Upper lobe of left lung (tissue), 6 donors: ENCODE results near the gene SLC35G6. TPM values are rescaled to one million over a fixed set of nuclear protein-coding genes. Genes with fewer than 3 reads are reported as not detected.
"Not testable (repeated sequence)": the region's sequence is repeated elsewhere in the genome, so short reads cannot be mapped to it uniquely, and the experiment has no call there.

Experiments used
- ATAC-seq, 2 donors: fragments of 200-7000 bp; cut with Tn5 transposase; one replicate each; pipeline ENCODE4 v1.9.1; 2022; ENCODE audit warnings: mild to moderate bottlenecking in 2 of 2, moderate library complexity in 2 of 2; ENCODE audit not compliant: low FRiP score in 2 of 2
- DNase-seq, 2 donors: peaks; one replicate each; pipeline ENCODE4 v3.0.0-alpha.2; 2019 to 2020
- H3K27ac ChIP-seq, 4 donors: fragments of 200-600 bp; sonication (generic); one replicate each; pipeline ENCODE4 v1.5.1; 2016 to 2019
- H3K27me3 ChIP-seq, 4 donors: fragments of 200-600 bp; sonication (generic); one replicate each; pipeline ENCODE4 v1.5.1; 2017 to 2019
- H3K36me3 ChIP-seq, 4 donors: fragments of 200-600 bp; sonication (generic); one replicate each; pipeline ENCODE4 v1.5.1; 2016 to 2019
- H3K4me1 ChIP-seq, 4 donors: fragments of 200-600 bp; sonication (generic); one replicate each; pipeline ENCODE4 v1.5.1; 2018 to 2019
- H3K4me3 ChIP-seq, 4 donors: fragments of 200-600 bp; sonication (generic); one replicate each; pipeline ENCODE4 v1.5.1; 2017 to 2019; ENCODE audit warnings: mild to moderate bottlenecking in 2 of 4, moderate library complexity in 1 of 4
- H3K9me3 ChIP-seq, 4 donors: fragments of 200-600 bp; sonication (generic); one replicate each; pipeline ENCODE4 v1.5.1; 2018 to 2019
- EP300 ChIP-seq, 4 donors: sonication (generic); formaldehyde crosslinking; IDR thresholded peaks; one replicate each; pipeline ENCODE4 v1.5.1; 2017; ENCODE audit warnings: antibody characterized with exemption in 4 of 4, control low read depth in 2 of 4
- POLR2A ChIP-seq, 4 donors: fragments of 450-650 bp; IDR thresholded peaks; one replicate each; pipeline ENCODE4 v1.5.1; 2016 to 2017; ENCODE audit warnings: antibody characterized with exemption in 4 of 4, mild to moderate bottlenecking in 2 of 4
- POLR2AphosphoS5 ChIP-seq, 2 donors: sonication (generic); formaldehyde crosslinking; IDR thresholded peaks; one replicate each; pipeline ENCODE4 v1.5.1; 2017; ENCODE audit warnings: antibody characterized with exemption in 2 of 2
- WGBS, 2 donors: methylation state at CpG; one replicate each; pipeline ENCODE4 v1.1.5; 2017 to 2018; 5-methylcytosine and 5-hydroxymethylcytosine counted together
- total RNA-seq, 6 donors: library from RNA; depleted of rRNA in 4 of 6; stranded (reverse); fragments of >200 nt in 4 of 6; gene quantifications; one replicate each; pipeline versions ENCODE4 v1.1.0 to v1.2.1, GENCODE V29; 2016 to 2021
- TF ChIP-seq, protein P1 (sequence below), 6 experiments: fragments of 450-650 bp in 4 of 6; fragments of 200-600 bp in 2 of 6; sonication (generic) in 2 of 6; IDR thresholded peaks; one replicate each; pipeline ENCODE4 v1.5.1; 2016 to 2019; ENCODE audit warnings: antibody characterized with exemption in 6 of 6
- donor health status: DM: no; HTN: no; CAD: no; lungs with moderate emphysema.
- donor health status: DM: no; HTN: yes; CAD: no; lungs with severe emphysema.

The SLC35G6 gene
- total RNA-seq, 6 donors from 2014 or later, result not detected

DNA sequence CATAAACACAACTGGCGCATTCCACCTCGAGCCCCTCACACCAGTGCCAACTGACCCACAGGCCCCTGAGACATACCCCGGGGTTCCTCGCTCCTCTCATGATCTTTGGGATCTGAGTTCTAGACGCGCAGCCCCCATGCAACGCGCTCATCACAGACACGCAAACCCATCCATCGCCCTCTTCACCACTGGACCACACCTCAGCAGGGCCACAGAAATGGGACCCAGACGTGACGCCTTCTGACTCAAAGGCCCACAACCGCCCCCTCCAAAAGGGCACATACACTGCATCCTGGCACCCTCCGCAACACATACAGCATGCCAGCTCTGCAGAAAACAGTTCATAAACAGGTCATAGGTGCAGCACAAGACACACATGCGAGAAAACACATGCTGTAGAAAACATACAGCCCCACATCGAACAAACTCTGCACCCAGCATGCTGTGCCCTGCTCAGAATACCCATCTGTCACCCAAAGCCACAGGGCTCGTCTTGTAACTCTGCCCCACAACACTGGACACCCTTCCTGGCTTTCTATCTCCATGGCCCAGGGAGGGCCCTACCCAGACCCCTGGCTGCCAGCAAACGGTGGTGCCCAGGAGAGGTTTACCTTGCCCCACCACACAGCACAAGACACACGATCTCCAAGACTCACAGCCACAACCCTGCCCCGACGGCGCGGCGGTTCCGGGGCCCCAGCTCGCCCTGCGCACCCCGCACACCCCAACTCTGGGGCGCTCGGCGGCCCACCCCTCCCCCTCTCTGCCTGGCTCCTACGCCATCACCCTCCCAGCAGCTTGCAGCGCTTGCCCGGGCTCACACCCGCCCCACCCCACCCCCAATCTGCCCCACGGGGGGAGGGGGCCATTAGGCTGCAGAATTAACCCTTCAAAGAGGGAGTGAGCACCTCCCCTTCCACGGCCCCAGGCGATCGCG lies 2.7 kb upstream of the SLC35G6 start:
- peak overlapping the region; percentile 97 to 99 (median 98) for H3K27ac ChIP-seq
- TF ChIP-seq, protein P1, sequence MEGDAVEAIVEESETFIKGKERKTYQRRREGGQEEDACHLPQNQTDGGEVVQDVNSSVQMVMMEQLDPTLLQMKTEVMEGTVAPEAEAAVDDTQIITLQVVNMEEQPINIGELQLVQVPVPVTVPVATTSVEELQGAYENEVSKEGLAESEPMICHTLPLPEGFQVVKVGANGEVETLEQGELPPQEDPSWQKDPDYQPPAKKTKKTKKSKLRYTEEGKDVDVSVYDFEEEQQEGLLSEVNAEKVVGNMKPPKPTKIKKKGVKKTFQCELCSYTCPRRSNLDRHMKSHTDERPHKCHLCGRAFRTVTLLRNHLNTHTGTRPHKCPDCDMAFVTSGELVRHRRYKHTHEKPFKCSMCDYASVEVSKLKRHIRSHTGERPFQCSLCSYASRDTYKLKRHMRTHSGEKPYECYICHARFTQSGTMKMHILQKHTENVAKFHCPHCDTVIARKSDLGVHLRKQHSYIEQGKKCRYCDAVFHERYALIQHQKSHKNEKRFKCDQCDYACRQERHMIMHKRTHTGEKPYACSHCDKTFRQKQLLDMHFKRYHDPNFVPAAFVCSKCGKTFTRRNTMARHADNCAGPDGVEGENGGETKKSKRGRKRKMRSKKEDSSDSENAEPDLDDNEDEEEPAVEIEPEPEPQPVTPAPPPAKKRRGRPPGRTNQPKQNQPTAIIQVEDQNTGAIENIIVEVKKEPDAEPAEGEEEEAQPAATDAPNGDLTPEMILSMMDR (IDR thresholded peaks at IDR 0.05), result peak in 1 of 6 experiments; percentile 7
- TF ChIP-seq EP300 (IDR thresholded peaks at IDR 0.05), result no peak
- H3K27me3 ChIP-seq, result no peaks in the 10 kb centered on the region
- ATAC-seq (peak; percentile 2 to 42), DNase-seq (peak; percentile 61 to 91)
- 18 to 34% methylated on average over 18 to 32 of the region's 40 CpGs for WGBS, 2 donors
- H3K36me3 ChIP-seq, result no peaks in the 10 kb centered on the region
- H3K9me3 ChIP-seq, result no peaks in the 10 kb centered on the region
- H3K4me3 ChIP-seq, result peak overlapping the region; percentile 62 to 94 (median 86)
- H3K4me1 ChIP-seq, result peaks cover 39 to 67% (median 49%) of the 10 kb centered on the region in 4 donors

DNA sequence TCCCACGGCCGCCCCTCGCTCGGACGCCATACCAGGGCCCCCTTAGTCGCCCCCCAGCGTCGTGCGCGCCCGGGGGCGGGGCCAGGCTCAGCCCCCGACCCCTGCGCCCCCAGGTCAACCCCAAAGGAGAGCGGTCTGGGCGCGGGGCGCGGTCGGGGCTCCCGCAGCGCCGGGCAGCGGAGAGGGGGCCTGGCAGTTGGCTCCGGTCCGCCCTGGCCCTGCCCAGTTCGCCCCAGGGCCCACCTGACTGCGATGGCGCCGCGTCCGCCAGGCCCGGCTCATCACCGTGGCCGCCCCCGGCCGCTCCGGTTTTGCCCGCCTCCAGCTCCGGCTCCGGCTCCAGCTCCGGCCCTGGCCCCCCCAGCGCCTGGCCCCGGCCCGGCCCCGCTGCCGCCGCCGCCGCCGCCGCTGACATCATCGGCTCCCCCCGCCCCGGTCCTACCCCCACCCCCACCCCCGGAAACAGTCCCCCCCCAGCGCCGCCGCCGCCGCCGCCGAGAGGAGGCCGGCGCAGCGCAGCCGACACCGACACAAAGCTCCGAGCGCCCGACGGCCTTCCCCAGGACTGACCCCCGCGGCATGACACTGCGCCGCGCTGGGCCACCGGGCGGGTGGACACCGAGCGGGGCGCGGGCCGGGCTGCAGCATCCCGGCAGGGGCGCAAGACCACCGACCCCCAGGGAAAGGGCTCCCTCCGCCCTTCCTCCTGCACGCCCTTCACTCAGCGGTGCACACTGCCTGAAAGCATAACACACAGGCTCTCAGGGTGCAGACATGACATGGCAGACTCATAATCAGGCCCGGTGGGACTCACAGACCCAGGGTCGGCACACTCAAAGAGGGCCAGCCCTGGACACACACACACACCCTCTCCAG lies 1.8 kb upstream of the SLC35G6 start, which contains the start of gene ZBTB4:
TSS of gene ZBTB4 (minus strand) at position 419 of the 876 bp plus-strand sequence. CDS start 12,830 bp downstream, outside the sequence.
- 0% methylated on average over 2 of the region's 92 CpGs for WGBS, 2 donors
- Histone ChIP-seq H3K9me3 (no peaks in the 10 kb centered on the region), H3K27me3 (no peaks in the 10 kb centered on the region), H3K27ac (peak within 1 kb of the TSS; percentile 97 to 99 (median 98)), H3K36me3 (no peaks in the 10 kb centered on the region), H3K4me3 (peak within 1 kb of the TSS; percentile 62 to 94 (median 86)), H3K4me1 (peaks cover 39 to 58% (median 47%) of the 10 kb centered on the region in 4 donors)
- TF ChIP-seq, protein P1 (IDR thresholded peaks at IDR 0.05), result no peak
- peak; percentile 18 to 69 for TF ChIP-seq POLR2AphosphoS5 (IDR thresholded peaks at IDR 0.05)
- TF ChIP-seq EP300 (IDR thresholded peaks at IDR 0.05), result no peak
- peak in 3 of 4 donors; percentile 58 to 81 (median 75) for TF ChIP-seq POLR2A (IDR thresholded peaks at IDR 0.05)
- peak; percentile 66 to 94 for DNase-seq
- peak in 1 of 2 donors; percentile 31 for ATAC-seq

DNA sequence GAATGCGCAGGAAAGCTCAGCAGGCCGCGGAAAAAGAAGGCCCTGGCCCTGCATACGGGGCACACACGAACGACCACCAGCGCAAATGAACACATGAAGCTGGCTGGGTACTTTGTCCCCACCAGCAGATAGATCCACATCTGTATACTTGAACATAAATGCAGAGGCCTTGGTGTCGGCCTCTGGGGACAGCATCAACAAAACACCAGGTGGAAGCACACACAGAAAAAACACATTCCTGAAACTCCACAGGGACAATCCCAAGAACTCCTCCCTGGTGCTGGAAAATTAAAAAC lies 1.2 kb upstream of the SLC35G6 start:
- H3K27ac ChIP-seq, result peak overlapping the region; percentile 97 to 99 (median 98)
- no peaks in the 10 kb centered on the region for H3K9me3 ChIP-seq
- H3K27me3 ChIP-seq, result no peaks in the 10 kb centered on the region
- H3K36me3 ChIP-seq, result no peaks in the 10 kb centered on the region
- H3K4me1 ChIP-seq, result peaks cover 37 to 55% (median 43%) of the 10 kb centered on the region in 4 donors
- no peak for ATAC-seq
- TF ChIP-seq POLR2AphosphoS5 (IDR thresholded peaks at IDR 0.05), result no peak
- TF ChIP-seq, protein P1 (IDR thresholded peaks at IDR 0.05), result peak in 1 of 6 experiments; percentile 11
- no peak for TF ChIP-seq EP300 (IDR thresholded peaks at IDR 0.05)
- no peak for DNase-seq
- H3K4me3 ChIP-seq, result peak overlapping the region; percentile 62 to 94 (median 86)
- WGBS, 2 donors, result 7% methylated on average over 8 of the region's 8 CpGs; no CpG with 5 or more reads in 1 of the 2 donors

GRCh38 chr17:7481842-7482741 lies 846 bp downstream of the SLC35G6 start:
- 90 to 94% methylated on average over 24 to 29 of the region's 31 CpGs for WGBS, 2 donors
- not testable (repeated sequence) for H3K36me3 ChIP-seq, H3K9me3 ChIP-seq, ATAC-seq, H3K27me3 ChIP-seq, H3K4me3 ChIP-seq
- Histone ChIP-seq H3K27ac (peak overlapping the region in 3 of 4 donors; percentile 11 to 100 (median 98)), H3K4me1 (peaks cover 32 to 55% (median 43%) of the 10 kb centered on the region in 4 donors)
- peak in 1 of 2 donors; percentile 80 for DNase-seq

GRCh38 chr17:7482742-7483088 lies 1.5 kb downstream of the SLC35G6 start:
- 39 to 77% methylated on average over 3 to 6 of the region's 6 CpGs for WGBS, 2 donors
- H3K4me3 ChIP-seq, result peak overlapping the region in 2 of 4 donors; percentile 59 to 68
- ATAC-seq, H3K27me3 ChIP-seq, DNase-seq, H3K9me3 ChIP-seq, H3K36me3 ChIP-seq: not testable (repeated sequence)
- H3K27ac ChIP-seq, result peak overlapping the region; percentile 98 to 100 (median 99)
- H3K4me1 ChIP-seq, result peaks cover 32 to 55% (median 42%) of the 10 kb centered on the region in 4 donors
